Measurements from ENCODE around the gene ANKS3.
A peak's percentile ranks its signal among the peaks of the same experiment; 100 is the strongest.

ANKS3 gene

DNA sequence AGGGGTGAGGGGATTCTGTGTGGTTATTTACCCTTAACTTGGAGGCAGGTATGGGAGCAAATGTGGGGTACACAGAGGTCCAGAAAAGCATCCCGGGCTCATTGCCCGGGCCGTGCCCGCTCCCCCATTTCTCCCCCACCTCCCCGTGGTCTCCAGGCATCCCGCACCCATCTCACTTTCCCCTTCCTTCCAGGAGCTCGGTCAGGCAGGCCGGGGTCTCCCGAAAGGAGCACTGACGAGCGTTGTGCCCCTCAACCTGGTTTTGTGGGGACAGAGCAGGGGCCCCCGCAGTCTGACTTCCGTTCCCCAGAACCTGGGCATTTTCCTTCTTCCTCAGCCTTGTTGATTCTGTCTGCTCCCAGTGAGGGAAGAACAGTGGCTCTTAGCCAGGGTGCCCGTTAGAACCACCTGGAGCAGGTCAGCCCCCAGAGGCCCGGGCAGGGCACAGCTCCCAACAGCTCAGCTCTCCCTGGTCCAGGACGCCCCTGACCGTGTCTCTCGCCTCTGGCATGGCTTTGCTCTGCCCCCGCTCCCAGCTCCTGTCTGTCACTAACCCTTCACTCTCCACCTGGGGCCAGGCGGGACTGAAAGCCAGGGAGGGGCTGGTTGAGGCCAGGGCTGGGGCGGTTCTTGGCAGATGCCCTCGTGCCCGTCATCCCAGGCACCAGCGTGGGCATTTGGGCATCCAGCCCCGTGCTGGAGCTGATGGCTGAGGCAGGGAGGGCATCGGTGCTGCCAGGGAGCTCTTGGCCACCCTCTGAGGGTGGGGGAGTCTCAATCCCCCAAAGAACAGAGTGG, 53.2 kb downstream of the ANKS3 start:
- peaks cover 5% of the 10 kb centered on the region for H3K4me1 Mint-ChIP-seq

DNA sequence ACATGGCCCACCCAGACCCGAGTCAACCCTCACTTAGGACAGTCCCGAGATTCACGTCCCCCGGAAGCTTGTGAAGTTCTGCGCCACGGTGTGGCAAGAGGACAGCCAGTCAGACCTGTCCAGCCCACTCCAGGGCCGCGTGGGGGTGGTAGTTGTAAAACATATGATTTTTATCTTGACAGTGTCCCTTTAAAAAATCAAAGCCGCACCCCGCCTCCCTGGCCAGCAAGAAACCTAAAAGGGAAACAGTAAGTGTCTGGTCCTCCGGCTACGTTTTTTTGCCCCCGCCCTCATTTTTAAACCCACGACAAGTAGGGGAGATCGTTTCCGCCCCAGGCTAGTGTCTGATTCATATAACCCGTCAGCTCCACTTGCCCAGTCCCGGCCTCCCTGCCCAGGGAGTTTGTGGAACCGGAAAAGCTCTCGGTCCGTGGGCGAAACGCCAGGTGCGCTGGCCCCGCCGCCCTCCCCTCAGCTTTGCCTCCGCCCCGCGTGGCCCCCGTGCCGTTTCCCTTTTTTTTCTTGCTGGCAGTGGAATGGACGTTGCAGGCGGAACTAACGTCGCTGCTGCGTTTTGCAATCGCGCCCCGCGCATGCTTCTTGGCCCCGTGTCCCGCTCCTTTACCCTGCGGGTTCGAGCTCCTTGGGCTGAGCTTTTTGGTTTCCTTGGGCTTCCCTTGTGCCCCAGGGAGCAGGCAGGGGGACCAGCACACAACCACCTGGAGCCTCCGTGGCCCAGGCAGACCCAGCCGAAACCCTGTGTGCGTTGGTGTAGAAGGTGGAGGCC, 54.0 kb downstream of the ANKS3 start:
- H3K4me1 Mint-ChIP-seq: peaks cover 5% of the 10 kb centered on the region
- no peak overlapping the region for H3K4me3 Mint-ChIP-seq
- TF ChIP-seq CTCF (IDR thresholded peaks at IDR 0.05; ENCODE audit: unreplicated experiment in 3 of 3): no peak
- no peaks in the 10 kb centered on the region for H3K27me3 Mint-ChIP-seq (ENCODE audit: low read depth)
- H3K9me3 Mint-ChIP-seq: no peaks in the 10 kb centered on the region
- peak overlapping the region in 1 of 3 experiments; percentile 61 for H3K27ac Mint-ChIP-seq
- H3K36me3 Mint-ChIP-seq (ENCODE audit: low read depth): peaks cover 8% of the 10 kb centered on the region

More for the DNA sequence above, 53.2 kb downstream of the ANKS3 start:
- H3K4me3 Mint-ChIP-seq: no peak overlapping the region
- no peak overlapping the region for H3K27ac Mint-ChIP-seq
- H3K36me3 Mint-ChIP-seq (ENCODE audit: low read depth): peaks cover 10% of the 10 kb centered on the region
- H3K9me3 Mint-ChIP-seq: no peaks in the 10 kb centered on the region
- TF ChIP-seq CTCF (IDR thresholded peaks at IDR 0.05; ENCODE audit: unreplicated experiment in 3 of 3): no peak
- no peaks in the 10 kb centered on the region for H3K27me3 Mint-ChIP-seq (ENCODE audit: low read depth)

DNA sequence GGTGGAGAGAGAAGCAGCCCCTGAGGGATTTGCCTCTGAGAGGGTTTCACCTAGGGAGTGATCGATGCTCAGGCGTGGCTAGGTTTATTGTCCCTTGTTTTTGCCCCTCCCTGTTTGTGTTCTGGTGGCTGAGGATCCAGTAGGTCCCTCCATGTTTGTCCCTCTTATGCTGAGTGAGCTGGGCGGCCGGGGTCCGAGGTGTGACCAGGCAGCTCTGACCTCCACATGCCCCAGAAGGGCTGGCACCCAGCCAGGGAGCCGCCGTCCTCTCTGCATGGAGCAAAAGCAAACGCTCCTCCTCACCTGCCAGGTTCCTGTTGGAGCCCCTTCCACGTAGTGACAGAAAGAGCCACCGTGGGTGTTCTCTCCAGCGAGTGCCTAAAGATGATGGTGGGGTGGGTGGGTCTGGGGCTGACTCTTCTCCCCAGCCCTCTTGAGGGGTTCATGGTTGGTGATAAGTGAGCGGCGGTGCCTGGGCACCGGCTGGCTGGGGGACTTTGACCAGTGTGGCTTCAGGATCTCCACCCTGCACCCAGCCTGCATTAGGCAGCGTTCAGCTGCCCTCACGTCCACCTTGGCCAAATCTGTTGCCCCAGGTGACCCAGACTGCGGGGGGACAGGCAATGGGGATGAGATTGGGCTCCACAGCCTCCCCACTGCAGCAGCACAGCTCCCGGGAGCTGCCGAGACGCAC, 54.8 kb downstream of the ANKS3 start:
- TF ChIP-seq CTCF (IDR thresholded peaks at IDR 0.05; ENCODE audit: unreplicated experiment in 3 of 3): no peak
- Mint-ChIP-seq H3K27ac (peak overlapping the region in 2 of 3 experiments; percentile 13 to 61), H3K4me1 (peaks cover 5% of the 10 kb centered on the region), H3K36me3 (ENCODE audit: low read depth) (peaks cover 3% of the 10 kb centered on the region), H3K9me3 (no peaks in the 10 kb centered on the region), H3K27me3 (ENCODE audit: low read depth) (no peaks in the 10 kb centered on the region), H3K4me3 (no peak overlapping the region)

- Mint-ChIP-seq H3K4me1 (peaks cover 6% of the 10 kb centered on the region), H3K9me3 (no peaks in the 10 kb centered on the region), H3K27me3 (ENCODE audit: low read depth) (no peaks in the 10 kb centered on the region), H3K36me3 (ENCODE audit: low read depth) (peaks cover 6% of the 10 kb centered on the region), H3K4me3 (no peak overlapping the region), H3K27ac (peak overlapping the region in 2 of 3 experiments; percentile 13 to 40)
- no peak for TF ChIP-seq CTCF (IDR thresholded peaks at IDR 0.05; ENCODE audit: unreplicated experiment in 3 of 3)
These were observed 55.5 kb downstream of the ANKS3 start for GRCh38 chr16:4678596-4678995.

DNA sequence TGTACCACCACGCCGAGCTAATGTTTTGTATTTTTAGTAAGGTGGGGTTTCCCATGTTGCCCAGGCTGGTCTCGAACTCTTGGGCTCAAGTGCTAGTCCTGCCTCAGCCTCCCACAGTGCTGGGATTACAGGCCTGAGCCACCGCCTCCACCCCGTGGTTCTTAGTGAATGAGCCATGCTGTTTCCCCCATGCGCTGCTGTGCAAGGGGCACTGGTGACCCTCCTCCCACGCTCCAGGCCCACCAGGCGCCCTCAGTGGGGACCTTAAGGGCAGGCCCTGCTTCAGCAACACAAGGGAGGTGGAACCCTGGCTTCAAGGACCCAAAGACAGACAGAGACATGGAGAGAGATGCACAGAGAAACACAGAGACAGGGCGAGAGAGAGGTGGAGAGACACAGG, 56.1 kb downstream of the ANKS3 start:
- peak overlapping the region in 1 of 3 experiments; percentile 13 for H3K27ac Mint-ChIP-seq
- no peak overlapping the region for H3K4me3 Mint-ChIP-seq
- H3K4me1 Mint-ChIP-seq: peaks cover 8% of the 10 kb centered on the region
- H3K27me3 Mint-ChIP-seq (ENCODE audit: low read depth): no peaks in the 10 kb centered on the region
- H3K36me3 Mint-ChIP-seq (ENCODE audit: low read depth): peaks cover 8% of the 10 kb centered on the region
- no peaks in the 10 kb centered on the region for H3K9me3 Mint-ChIP-seq
- no peak for TF ChIP-seq CTCF (IDR thresholded peaks at IDR 0.05; ENCODE audit: unreplicated experiment in 3 of 3)

Measured in nephron (organoid).